CD4-positive, alpha-beta memory T cell (primary cell): ENCODE measurements around the gene SHCBP1L. TPM values are rescaled to one million over a fixed set of nuclear protein-coding genes. Genes with fewer than 3 reads are reported as not detected.

Experiments
- CTCF ChIA-PET: fragments of 350-600 bp; sonication (Branson Sonifier 250); formaldehyde crosslinking; loops from one replicate; lab custom pipeline; 2021; ENCODE audit warnings: inconsistent platforms; ENCODE audit not compliant: partially characterized antibody; lab: Charles Lee
- POLR2A ChIA-PET: fragments of 350-600 bp; sonication (Branson Sonifier 250); formaldehyde crosslinking; loops from one replicate; lab custom pipeline; 2021; ENCODE audit not compliant: partially characterized antibody; lab: Charles Lee
- DNase-seq, 5 donors: peaks; one replicate each; pipeline versions ENCODE4 v3.0.0 to v3.0.0-alpha.2; 2020 to 2022; ENCODE audit warnings: mixed read lengths in 1 of 5
- H3K27ac ChIP-seq: one replicate; pipeline ENCODE4 v1.7.0; 2013; ENCODE audit warnings: low read depth, low read length
- H3K27me3 ChIP-seq: 2 replicates; pipeline ENCODE4 v1.7.0; 2013; ENCODE audit warnings: mild to moderate bottlenecking, low read length, moderate library complexity; ENCODE audit not compliant: insufficient read depth
- H3K36me3 ChIP-seq: 2 replicates; pipeline ENCODE4 v1.7.0; 2013; ENCODE audit warnings: mild to moderate bottlenecking, low read length, moderate library complexity; ENCODE audit not compliant: insufficient read depth
- H3K4me1 ChIP-seq: 2 replicates; pipeline ENCODE4 v1.7.0; 2013; ENCODE audit warnings: mild to moderate bottlenecking, low read length, moderate library complexity; ENCODE audit not compliant: insufficient read depth
- H3K4me3 ChIP-seq, 2 donors: one replicate each; pipeline ENCODE4 v1.7.0; 2013; ENCODE audit warnings: low read length in 2 of 2, mild to moderate bottlenecking in 1 of 2
- H3K9me3 ChIP-seq, 2 donors: one replicate each; pipeline ENCODE4 v1.7.0; 2013; ENCODE audit warnings: low read length in 2 of 2, control low read depth in 1 of 2; ENCODE audit not compliant: control insufficient read depth in 1 of 2
- H3K27ac Mint-ChIP-seq, 7 donors: one replicate each; pipeline ENCODE4 v1.8.0; 2020 to 2021; ENCODE audit warnings: mixed read lengths in 7 of 7, mild to moderate bottlenecking in 6 of 7, inconsistent platforms in 3 of 7, moderate library complexity in 3 of 7
- H3K27me3 Mint-ChIP-seq, 2 donors: one replicate each; pipeline ENCODE4 v1.8.0; 2020 to 2021; ENCODE audit warnings: mixed read lengths in 2 of 2
- H3K36me3 Mint-ChIP-seq, 2 donors: one replicate each; pipeline ENCODE4 v1.8.0; 2020 to 2021; ENCODE audit warnings: mixed read lengths in 2 of 2, inconsistent platforms in 1 of 2, mild to moderate bottlenecking in 1 of 2
- H3K4me1 Mint-ChIP-seq, 4 donors: one replicate each; pipeline ENCODE4 v1.8.0; 2020 to 2021; ENCODE audit warnings: mixed read lengths in 4 of 4, mild to moderate bottlenecking in 1 of 4
- H3K4me3 Mint-ChIP-seq, 8 donors: one replicate each; pipeline ENCODE4 v1.8.0; 2020 to 2021; ENCODE audit warnings: mixed read lengths in 8 of 8, mild to moderate bottlenecking in 7 of 8, moderate library complexity in 6 of 8, inconsistent platforms in 3 of 8
- H3K9me3 Mint-ChIP-seq, 8 donors: one replicate each; pipeline ENCODE4 v1.8.0; 2020 to 2021; ENCODE audit warnings: mixed read lengths in 8 of 8, mild to moderate bottlenecking in 5 of 8, inconsistent platforms in 3 of 8, moderate library complexity in 1 of 8
- intact Hi-C: fragments of 100-400 bp; cut with micrococcal nuclease; formaldehyde crosslinking; loops from one replicate; pipeline ENCODE4 v1.15.1; 2023
- polyA plus RNA-seq, 2 donors: library from polyadenylated mRNA; unstranded; fragments of 300-500 nt; fragmentation: Illumina TruSeq; gene quantifications; one replicate each; pipeline ENCODE4 v1.2.3, GENCODE V29; 2021
- total RNA-seq, 2 experiments: library from RNA; stranded (reverse); gene quantifications; one replicate each; pipeline ENCODE4 v1.2.3, GENCODE V29; 2021

SHCBP1L gene
- total and polyA plus RNA-seq, 4 experiments from 2014 or later = not detected

GRCh38 chr1:182972829-182973228, 19.9 kb upstream of the SHCBP1L start:
- H3K9me3 ChIP-seq = no peaks in the 10 kb centered on the region
- no peak for DNase-seq
- no peaks in the 10 kb centered on the region for H3K36me3 ChIP-seq
- Mint-ChIP-seq H3K27ac (no peak overlapping the region), H3K36me3 (no peaks in the 10 kb centered on the region), H3K4me1 (no peaks in the 10 kb centered on the region), H3K9me3 (no peaks in the 10 kb centered on the region), H3K4me3 (no peak overlapping the region), H3K27me3 (peaks cover 5 to 6% of the 10 kb centered on the region in 2 donors)
- ChIA-PET POLR2A (no interaction called here), CTCF (no interaction called here)
- H3K27me3 ChIP-seq = no peaks in the 10 kb centered on the region
- H3K4me3 ChIP-seq = no peak overlapping the region
- intact Hi-C loops = no loop called here
- H3K4me1 ChIP-seq = no peaks in the 10 kb centered on the region
- H3K27ac ChIP-seq = no peak overlapping the region

GRCh38 chr1:182972231-182972630, 19.3 kb upstream of the SHCBP1L start:
- CTCF ChIA-PET = no interaction called here
- intact Hi-C loops = no loop called here

GRCh38 chr1:182971219-182971618, 18.3 kb upstream of the SHCBP1L start:
- Histone ChIP-seq H3K36me3 (no peaks in the 10 kb centered on the region), H3K27ac (no peak overlapping the region), H3K27me3 (no peaks in the 10 kb centered on the region), H3K9me3 (no peaks in the 10 kb centered on the region), H3K4me3 (no peak overlapping the region), H3K4me1 (no peaks in the 10 kb centered on the region)
- Mint-ChIP-seq H3K27me3 (peaks cover 5 to 6% of the 10 kb centered on the region in 2 donors), H3K9me3 (no peaks in the 10 kb centered on the region), H3K36me3 (no peaks in the 10 kb centered on the region), H3K4me1 (no peaks in the 10 kb centered on the region), H3K4me3 (no peak overlapping the region), H3K27ac (no peak overlapping the region)
- ChIA-PET POLR2A (no interaction called here), CTCF (no interaction called here)
- no peak for DNase-seq
- intact Hi-C loops = no loop called here

More at GRCh38 chr1:182972231-182972630, 19.3 kb upstream of the SHCBP1L start:
- H3K4me1 ChIP-seq = no peaks in the 10 kb centered on the region
- Mint-ChIP-seq H3K4me3 (no peak overlapping the region), H3K9me3 (no peaks in the 10 kb centered on the region), H3K36me3 (no peaks in the 10 kb centered on the region), H3K27ac (no peak overlapping the region), H3K4me1 (no peaks in the 10 kb centered on the region), H3K27me3 (peaks cover 5 to 6% of the 10 kb centered on the region in 2 donors)
- no peak overlapping the region for H3K27ac ChIP-seq
- no peaks in the 10 kb centered on the region for H3K27me3 ChIP-seq
- H3K9me3 ChIP-seq = no peaks in the 10 kb centered on the region
- DNase-seq = no peak
- POLR2A ChIA-PET = no interaction called here
- no peak overlapping the region for H3K4me3 ChIP-seq
- H3K36me3 ChIP-seq = no peaks in the 10 kb centered on the region

- Histone ChIP-seq H3K9me3 (no peaks in the 10 kb centered on the region), H3K4me3 (no peak overlapping the region), H3K4me1 (no peaks in the 10 kb centered on the region), H3K27ac (no peak overlapping the region), H3K36me3 (no peaks in the 10 kb centered on the region), H3K27me3 (no peaks in the 10 kb centered on the region)
- Mint-ChIP-seq H3K27me3 (peaks cover 1 to 5% of the 10 kb centered on the region in 2 donors), H3K27ac (no peak overlapping the region), H3K4me3 (no peak overlapping the region), H3K9me3 (no peaks in the 10 kb centered on the region), H3K36me3 (no peaks in the 10 kb centered on the region), H3K4me1 (no peaks in the 10 kb centered on the region)
- ChIA-PET POLR2A (no interaction called here), CTCF (no interaction called here)
- no peak for DNase-seq
- intact Hi-C loops = no loop called here
Measured at GRCh38 chr1:182968836-182969734, 16.1 kb upstream of the SHCBP1L start.

GRCh38 chr1:182968151-182968741, 15.3 kb upstream of the SHCBP1L start:
- Mint-ChIP-seq H3K9me3 (no peaks in the 10 kb centered on the region), H3K4me1 (no peaks in the 10 kb centered on the region), H3K36me3 (no peaks in the 10 kb centered on the region), H3K27me3 (peaks cover 1 to 3% of the 10 kb centered on the region in 2 donors), H3K4me3 (no peak overlapping the region), H3K27ac (no peak overlapping the region)
- Histone ChIP-seq H3K4me1 (no peaks in the 10 kb centered on the region), H3K4me3 (no peak overlapping the region), H3K9me3 (no peaks in the 10 kb centered on the region), H3K36me3 (no peaks in the 10 kb centered on the region), H3K27me3 (no peaks in the 10 kb centered on the region), H3K27ac (no peak overlapping the region)
- ChIA-PET POLR2A (no interaction called here), CTCF (interaction anchor here (1.0 kb wide), 1 partner anchor 8 kb away, joined by 3 read pairs; no protein-coding TSS in a partner anchor)
- DNase-seq = no peak
- intact Hi-C loops = no loop called here

- H3K27ac Mint-ChIP-seq = no peak overlapping the region
- peaks cover 0 to 5% (median 2%) of the 10 kb centered on the region in 4 donors for H3K4me1 Mint-ChIP-seq
- CTCF ChIA-PET = no interaction called here
- no peaks in the 10 kb centered on the region for H3K9me3 Mint-ChIP-seq
- Histone ChIP-seq H3K27me3 (no peaks in the 10 kb centered on the region), H3K9me3 (no peaks in the 10 kb centered on the region), H3K4me3 (no peak overlapping the region), H3K4me1 (no peaks in the 10 kb centered on the region), H3K27ac (no peak overlapping the region), H3K36me3 (no peaks in the 10 kb centered on the region)
- intact Hi-C loops = no loop called here
- H3K36me3 Mint-ChIP-seq = no peaks in the 10 kb centered on the region
- POLR2A ChIA-PET = no interaction called here
- no peak overlapping the region for H3K4me3 Mint-ChIP-seq
- peaks cover 3 to 5% of the 10 kb centered on the region in 2 donors for H3K27me3 Mint-ChIP-seq
- no peak for DNase-seq
Measured at GRCh38 chr1:182965861-182966260, 12.9 kb upstream of the SHCBP1L start.

- ChIA-PET POLR2A (no interaction called here), CTCF (no interaction called here)
- H3K4me1 ChIP-seq = no peaks in the 10 kb centered on the region
- no peak overlapping the region for H3K4me3 ChIP-seq
- H3K36me3 Mint-ChIP-seq = no peaks in the 10 kb centered on the region
- no peak for DNase-seq
- peaks cover 0 to 5% (median 2%) of the 10 kb centered on the region in 4 donors for H3K4me1 Mint-ChIP-seq
- H3K4me3 Mint-ChIP-seq = no peak overlapping the region
- no peaks in the 10 kb centered on the region for H3K36me3 ChIP-seq
- intact Hi-C loops = no loop called here
- H3K27ac ChIP-seq = no peak overlapping the region
- H3K27me3 ChIP-seq = no peaks in the 10 kb centered on the region
- H3K27ac Mint-ChIP-seq = no peak overlapping the region
- no peaks in the 10 kb centered on the region for H3K9me3 ChIP-seq
- H3K27me3 Mint-ChIP-seq = peaks cover 3 to 5% of the 10 kb centered on the region in 2 donors
- H3K9me3 Mint-ChIP-seq = no peaks in the 10 kb centered on the region
Measured at GRCh38 chr1:182965096-182965495, 12.1 kb upstream of the SHCBP1L start.
